HAP-1 (cell line): ENCODE measurements around the gene EML6.

Experiments
- DNase-seq, 2 experiments: peaks; one replicate each; pipeline ENCODE4 v3.0.0-alpha.2; 2016 to 2020; ENCODE audit warnings: low spot score in 2 of 2
- H3K27me3 ChIP-seq: fragments of 250-450 bp; sonication (Bioruptor Pico); 2 replicates; pipeline ENCODE4 v1.5.1; 2020; ENCODE audit warnings: low read depth, mild to moderate bottlenecking, moderate library complexity
- H3K36me3 ChIP-seq: fragments of 250-450 bp; sonication (Bioruptor Pico); replicated peaks from 2 replicates; pipeline ENCODE4 v1.5.1; 2020; ENCODE audit warnings: mild to moderate bottlenecking
- H3K4me1 ChIP-seq: fragments of 250-450 bp; sonication (Bioruptor Pico); 2 replicates; pipeline ENCODE4 v1.5.1; 2020; ENCODE audit warnings: mild to moderate bottlenecking
- H3K4me3 ChIP-seq: fragments of 250-450 bp; sonication (Bioruptor Pico); 2 replicates; pipeline ENCODE4 v1.5.1; 2020; ENCODE audit warnings: mild to moderate bottlenecking, moderate library complexity
- H3K9me3 ChIP-seq: fragments of 250-450 bp; sonication (Bioruptor Pico); 2 replicates; pipeline ENCODE4 v1.5.1; 2020; ENCODE audit warnings: mild to moderate bottlenecking, moderate library complexity
- in situ Hi-C: fragments of 300-500 bp; cut with MboI; formaldehyde crosslinking; loops from 3 replicates; pipeline ENCODE4 v1.14.3; 2020; ENCODE audit warnings: low sequenced_read_pairs, inconsistent platforms, mixed read lengths

EML6 gene

GRCh38 chr2:54957321-54957999 is 234.0 kb downstream of the EML6 start:
- Histone ChIP-seq H3K36me3 (no peaks in the 10 kb centered on the region), H3K4me1 (no peaks in the 10 kb centered on the region), H3K9me3 (no peaks in the 10 kb centered on the region), H3K27me3 (no peaks in the 10 kb centered on the region), H3K4me3 (no peak overlapping the region)
- in situ Hi-C loops = no loop called here
- DNase-seq = no peak

DNA sequence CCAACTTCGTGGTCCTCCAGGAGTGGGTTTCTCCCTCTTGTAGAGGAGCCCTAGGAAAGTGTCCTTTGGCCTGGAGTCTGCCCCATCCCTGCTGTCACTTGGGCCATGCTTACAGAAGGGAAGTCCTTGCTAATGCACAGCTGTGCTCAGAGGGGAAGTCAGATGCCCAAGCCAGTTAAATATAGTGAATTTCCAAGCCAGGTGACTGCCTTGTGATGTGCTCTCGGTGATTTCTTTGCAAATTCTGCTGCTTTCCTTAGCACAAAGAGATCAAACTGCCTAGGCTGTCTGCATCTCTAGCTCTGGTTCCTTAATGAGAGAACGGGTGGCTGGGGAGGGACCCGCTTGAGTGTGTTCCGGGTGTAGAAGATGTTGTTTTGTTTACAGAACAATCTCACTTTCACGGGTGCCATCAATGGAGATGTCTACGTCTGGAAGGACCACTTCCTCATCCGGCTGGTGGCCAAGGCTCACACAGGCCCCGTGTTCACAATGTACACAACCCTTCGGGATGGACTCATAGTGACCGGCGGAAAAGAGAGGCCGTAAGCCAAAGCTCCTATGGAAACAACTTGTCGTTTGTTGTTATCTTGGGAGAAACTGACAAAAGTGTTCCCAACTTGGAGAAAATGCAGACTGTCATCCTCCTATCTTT is 235.4 kb downstream of the EML6 start:
- in situ Hi-C loops = no loop called here
- Histone ChIP-seq H3K36me3 (no peaks in the 10 kb centered on the region), H3K4me3 (no peak overlapping the region), H3K27me3 (no peaks in the 10 kb centered on the region), H3K4me1 (no peaks in the 10 kb centered on the region), H3K9me3 (no peaks in the 10 kb centered on the region)
- no peak for DNase-seq

DNA sequence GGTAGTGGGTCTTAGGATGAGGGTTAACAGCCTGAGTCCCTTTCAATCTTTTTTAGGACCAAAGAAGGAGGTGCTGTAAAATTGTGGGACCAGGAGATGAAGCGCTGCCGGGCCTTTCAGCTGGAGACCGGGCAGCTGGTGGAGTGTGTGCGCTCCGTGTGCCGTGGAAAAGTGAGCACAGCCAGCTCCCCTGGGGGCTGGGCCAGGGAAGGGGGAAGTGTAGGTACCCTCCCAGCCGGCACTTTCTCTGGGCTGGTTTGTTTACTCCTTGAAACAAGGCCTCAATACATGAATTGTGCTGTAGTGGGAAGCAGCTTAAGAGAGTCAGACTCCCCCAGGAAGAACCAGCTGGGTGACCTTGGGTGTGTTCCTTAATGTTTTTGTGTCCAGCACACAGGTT is 236.7 kb downstream of the EML6 start:
- no peaks in the 10 kb centered on the region for H3K9me3 ChIP-seq
- H3K27me3 ChIP-seq = no peaks in the 10 kb centered on the region
- in situ Hi-C loops = no loop called here
- DNase-seq = no peak
- H3K4me1 ChIP-seq = no peaks in the 10 kb centered on the region
- H3K4me3 ChIP-seq = no peak overlapping the region
- no peaks in the 10 kb centered on the region for H3K36me3 ChIP-seq

- DNase-seq = no peak
- Histone ChIP-seq H3K36me3 (no peaks in the 10 kb centered on the region), H3K9me3 (no peaks in the 10 kb centered on the region), H3K27me3 (no peaks in the 10 kb centered on the region), H3K4me1 (no peaks in the 10 kb centered on the region), H3K4me3 (no peak overlapping the region)
- in situ Hi-C loops = no loop called here
Measured at GRCh38 chr2:54962511-54962910, 239.0 kb downstream of the EML6 start.

- no peak for DNase-seq
- H3K36me3 ChIP-seq = no peaks in the 10 kb centered on the region
- no peaks in the 10 kb centered on the region for H3K27me3 ChIP-seq
- in situ Hi-C loops = no loop called here
- H3K4me1 ChIP-seq = no peaks in the 10 kb centered on the region
- no peak overlapping the region for H3K4me3 ChIP-seq
- H3K9me3 ChIP-seq = no peaks in the 10 kb centered on the region
Measured at GRCh38 chr2:54962935-54963440, 239.5 kb downstream of the EML6 start.

DNA sequence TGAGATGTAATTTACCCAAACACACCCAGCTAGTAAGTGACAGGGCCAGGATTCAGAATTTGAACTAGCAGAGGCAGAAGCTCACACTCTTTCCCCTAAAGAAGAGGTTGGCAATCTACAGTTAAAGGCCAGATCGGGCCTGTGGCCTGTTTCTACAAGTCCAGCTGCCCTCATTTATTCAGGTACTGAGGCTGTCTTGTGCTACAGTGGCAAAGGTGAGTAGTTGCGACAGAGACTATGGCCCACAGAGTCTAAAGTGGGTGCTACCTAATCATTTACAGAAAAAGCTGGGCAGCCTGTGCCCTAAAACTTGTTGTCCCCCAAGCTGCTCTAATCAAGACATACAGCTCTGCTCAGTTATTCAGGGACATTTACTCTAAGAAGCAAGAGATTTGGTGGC is 240.0 kb downstream of the EML6 start:
- in situ Hi-C loops = no loop called here
- no peaks in the 10 kb centered on the region for H3K27me3 ChIP-seq
- H3K4me1 ChIP-seq = no peaks in the 10 kb centered on the region

GRCh38 chr2:54964271-54964670 is 240.8 kb downstream of the EML6 start:
- no peaks in the 10 kb centered on the region for H3K36me3 ChIP-seq
- H3K4me3 ChIP-seq = no peak overlapping the region
- no peaks in the 10 kb centered on the region for H3K9me3 ChIP-seq
- no peaks in the 10 kb centered on the region for H3K27me3 ChIP-seq
- no peak for DNase-seq
- no peaks in the 10 kb centered on the region for H3K4me1 ChIP-seq
- in situ Hi-C loops = no loop called here

More for the DNA sequence above, 240.0 kb downstream of the EML6 start:
- Histone ChIP-seq H3K4me3 (no peak overlapping the region), H3K9me3 (no peaks in the 10 kb centered on the region), H3K36me3 (no peaks in the 10 kb centered on the region)
- no peak for DNase-seq

- Histone ChIP-seq H3K27me3 (no peaks in the 10 kb centered on the region), H3K9me3 (no peaks in the 10 kb centered on the region), H3K36me3 (no peaks in the 10 kb centered on the region), H3K4me1 (no peaks in the 10 kb centered on the region), H3K4me3 (no peak overlapping the region)
- in situ Hi-C loops = no loop called here
- DNase-seq = no peak
Measured at GRCh38 chr2:54964816-54965215, 241.4 kb downstream of the EML6 start.

- Histone ChIP-seq H3K27me3 (no peaks in the 10 kb centered on the region), H3K36me3 (no peaks in the 10 kb centered on the region), H3K9me3 (no peaks in the 10 kb centered on the region), H3K4me1 (no peaks in the 10 kb centered on the region), H3K4me3 (no peak overlapping the region)
- in situ Hi-C loops = no loop called here
- no peak for DNase-seq
Measured at GRCh38 chr2:54965425-54965824, 242.0 kb downstream of the EML6 start.

DNA sequence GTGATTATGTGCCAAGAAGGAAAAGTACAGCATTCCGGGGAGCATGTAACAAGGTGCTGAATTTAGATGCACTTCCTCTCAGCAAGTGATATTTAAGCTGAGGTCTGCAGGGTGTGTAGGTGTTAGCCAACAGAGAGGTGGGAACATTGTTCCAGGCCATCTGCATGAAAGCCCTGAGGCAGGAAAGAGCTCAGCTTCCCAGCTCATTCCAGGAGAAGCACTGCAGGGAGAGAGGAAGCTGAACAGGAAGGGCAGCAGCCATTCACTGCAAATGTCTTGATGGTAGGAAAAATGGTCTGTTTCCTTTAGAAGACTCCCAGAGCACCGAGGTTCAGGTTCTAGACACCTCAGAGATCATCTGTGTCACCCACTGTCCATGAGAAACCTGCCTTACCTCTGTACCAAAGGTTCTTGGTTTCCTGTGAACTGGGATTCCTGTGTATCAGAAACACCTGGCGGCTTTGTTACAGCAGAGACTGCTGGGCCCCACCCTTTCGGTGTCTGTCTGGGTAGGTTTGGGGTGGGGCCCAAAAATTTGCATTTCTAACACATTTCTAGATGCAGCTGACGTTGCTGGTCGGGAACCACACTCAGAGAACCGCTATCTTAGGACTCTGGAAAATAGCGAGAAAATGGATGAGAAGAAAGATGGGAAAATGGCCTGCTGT is 242.8 kb downstream of the EML6 start:
- no peak overlapping the region for H3K4me3 ChIP-seq
- H3K36me3 ChIP-seq = no peaks in the 10 kb centered on the region; the same call in 1 of the 2 replicates
- H3K9me3 ChIP-seq = no peaks in the 10 kb centered on the region
- no peaks in the 10 kb centered on the region for H3K4me1 ChIP-seq
- peak; percentile 18 to 36 for DNase-seq
- H3K27me3 ChIP-seq = no peaks in the 10 kb centered on the region
- in situ Hi-C loops = no loop called here

DNA sequence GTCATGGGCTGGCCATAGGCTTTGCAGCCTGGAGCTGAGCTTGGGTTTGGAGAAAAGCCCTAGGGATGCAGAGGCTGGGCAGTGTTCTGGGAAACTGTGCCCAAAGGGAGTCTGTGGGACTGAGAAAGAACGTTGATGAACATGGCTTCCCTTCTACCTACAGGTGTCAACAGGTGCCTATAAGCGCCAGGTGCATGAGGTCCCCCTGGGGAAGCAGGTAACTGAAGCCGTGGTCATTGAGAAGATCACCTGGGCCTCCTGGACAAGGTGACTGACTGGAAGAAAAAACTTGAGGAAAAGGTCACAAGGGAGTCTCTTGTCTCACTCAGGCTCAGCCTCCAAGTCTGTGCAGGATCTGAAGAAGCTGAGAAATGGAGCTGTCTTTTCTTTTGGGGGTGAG is 243.4 kb downstream of the EML6 start:
- in situ Hi-C loops = no loop called here
- Histone ChIP-seq H3K9me3 (no peaks in the 10 kb centered on the region), H3K4me1 (no peaks in the 10 kb centered on the region), H3K4me3 (no peak overlapping the region), H3K36me3 (peaks cover 2% of the 10 kb centered on the region), H3K27me3 (no peaks in the 10 kb centered on the region)
- no peak for DNase-seq

DNA sequence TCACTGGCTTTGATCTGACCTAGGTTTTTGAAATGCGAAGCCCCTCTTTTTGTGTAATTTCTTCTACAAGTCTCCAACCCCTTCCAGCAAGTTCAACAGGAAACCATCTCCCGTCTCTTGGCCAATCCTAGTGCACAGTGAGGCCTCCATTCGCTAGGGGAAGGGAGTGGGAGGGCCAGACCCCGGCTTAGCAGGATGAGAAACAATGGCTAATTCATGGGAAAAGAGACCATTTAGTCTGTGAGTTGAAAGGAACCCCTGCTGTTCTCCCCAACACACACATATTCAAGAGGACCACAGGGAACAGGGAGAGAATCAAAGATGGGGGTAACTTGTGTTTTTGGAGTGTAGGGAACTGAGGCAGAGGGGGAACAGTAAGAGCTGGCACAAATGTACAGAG is 243.8 kb downstream of the EML6 start:
- peaks cover 6% of the 10 kb centered on the region for H3K36me3 ChIP-seq
- in situ Hi-C loops = no loop called here
- no peak for DNase-seq
- no peak overlapping the region for H3K4me3 ChIP-seq
- H3K9me3 ChIP-seq = no peaks in the 10 kb centered on the region
- no peaks in the 10 kb centered on the region for H3K27me3 ChIP-seq
- H3K4me1 ChIP-seq = no peaks in the 10 kb centered on the region

- Histone ChIP-seq H3K27me3 (no peaks in the 10 kb centered on the region), H3K9me3 (no peaks in the 10 kb centered on the region), H3K36me3 (peaks cover 9% of the 10 kb centered on the region), H3K4me1 (no peaks in the 10 kb centered on the region), H3K4me3 (no peak overlapping the region)
- no peak for DNase-seq
- in situ Hi-C loops = no loop called here
Measured at GRCh38 chr2:54967759-54968365, 244.4 kb downstream of the EML6 start.
